Osteoblast (primary cell): ENCODE measurements around the gene CMIP. TPM values are rescaled to one million over a fixed set of nuclear protein-coding genes. Genes with fewer than 3 reads are reported as not detected.

ENCODE experiments used
- DNase-seq: peaks from one replicate; pipeline ENCODE4 v3.0.0; 2011; ENCODE audit warnings: low spot score, mixed read lengths; ENCODE audit not compliant: insufficient read length; ENCODE audit errors: missing footprints
- H2AFZ ChIP-seq: 2 replicates; pipeline ENCODE4 v1.6.0; 2011; ENCODE audit warnings: mild to moderate bottlenecking, low read length
- H3K27ac ChIP-seq: 2 replicates; pipeline ENCODE4 v1.5.1; 2011; ENCODE audit warnings: mild to moderate bottlenecking, low read depth, low read length, moderate library complexity
- H3K27me3 ChIP-seq: 2 replicates; pipeline ENCODE4 v1.6.0; 2012; ENCODE audit warnings: mild to moderate bottlenecking, control low read depth, inconsistent platforms, low read length, moderate library complexity; ENCODE audit not compliant: insufficient read depth
- H3K36me3 ChIP-seq: 2 replicates; pipeline ENCODE4 v1.5.1; 2011; ENCODE audit warnings: mild to moderate bottlenecking, low read length, control low read depth, moderate library complexity; ENCODE audit not compliant: insufficient read depth
- H3K4me1 ChIP-seq: 2 replicates; pipeline ENCODE4 v1.5.1; 2011; ENCODE audit warnings: mild to moderate bottlenecking, low read length, control low read depth, moderate library complexity; ENCODE audit not compliant: insufficient read depth
- H3K4me2 ChIP-seq: 2 replicates; pipeline ENCODE4 v1.6.0; 2011; ENCODE audit warnings: mild to moderate bottlenecking, low read length; ENCODE audit not compliant: insufficient read depth
- H3K4me3 ChIP-seq: fragments of 200-600 bp; sonication (generic); 3 replicates; pipeline ENCODE4 v1.5.1; 2012; ENCODE audit warnings: mild to moderate bottlenecking, low read length, inconsistent platforms; ENCODE audit not compliant: insufficient read depth
- H3K79me2 ChIP-seq: 2 replicates; pipeline ENCODE4 v1.6.0; 2012; ENCODE audit warnings: mild to moderate bottlenecking, low read length, control low read depth, inconsistent platforms; ENCODE audit not compliant: insufficient read depth
- H3K9me3 ChIP-seq: 2 replicates; pipeline ENCODE4 v1.5.1; 2011; ENCODE audit warnings: low read depth, low read length, control low read depth
- H4K20me1 ChIP-seq: 2 replicates; pipeline ENCODE4 v1.6.0; 2012; ENCODE audit warnings: mild to moderate bottlenecking, low read length, control low read depth; ENCODE audit not compliant: insufficient read depth
- CTCF ChIP-seq: IDR thresholded peaks from 2 replicates; pipeline ENCODE4 v1.5.1; 2011; ENCODE audit warnings: mild to moderate bottlenecking, low read depth, low read length, moderate library complexity; ENCODE audit errors: extremely low read depth
- total RNA-seq: library from RNA; depleted of rRNA; stranded (reverse); fragments of >200 nt; gene quantifications from 2 replicates; pipeline ENCODE4 v1.2.3, GENCODE V29; 2012

CMIP gene
- total RNA-seq, 1 donor: 8.3 TPM

GRCh38 chr16:81429045-81429521, 15.5 kb upstream of the CMIP start:
- DNase-seq: peak; percentile 92
- TF ChIP-seq CTCF: peak; percentile 70
- no peaks in the 10 kb centered on the region for H3K27me3 ChIP-seq
- H2AFZ ChIP-seq: peak overlapping the region; percentile 65
- H3K36me3 ChIP-seq: no peaks in the 10 kb centered on the region
- H4K20me1 ChIP-seq: no peaks in the 10 kb centered on the region
- no peaks in the 10 kb centered on the region for H3K79me2 ChIP-seq
- no peaks in the 10 kb centered on the region for H3K9me3 ChIP-seq
- no peak overlapping the region for H3K4me3 ChIP-seq
- peaks cover 18% of the 10 kb centered on the region for H3K4me1 ChIP-seq
- no peak overlapping the region for H3K27ac ChIP-seq
- H3K4me2 ChIP-seq: peak overlapping the region; percentile 13

GRCh38 chr16:81431554-81432353, 12.9 kb upstream of the CMIP start:
- peak overlapping the region; percentile 11 for H3K4me2 ChIP-seq

GRCh38 chr16:81432937-81433557, 11.6 kb upstream of the CMIP start:
- no peak for TF ChIP-seq CTCF
- H3K27ac ChIP-seq: no peak overlapping the region
- no peaks in the 10 kb centered on the region for H3K79me2 ChIP-seq
- H3K9me3 ChIP-seq: no peaks in the 10 kb centered on the region
- H3K27me3 ChIP-seq: no peaks in the 10 kb centered on the region
- no peaks in the 10 kb centered on the region for H3K36me3 ChIP-seq
- no peak for DNase-seq
- H3K4me2 ChIP-seq: no peak overlapping the region
- peaks cover 23% of the 10 kb centered on the region for H3K4me1 ChIP-seq
- H3K4me3 ChIP-seq: no peak overlapping the region
- H4K20me1 ChIP-seq: no peaks in the 10 kb centered on the region
- H2AFZ ChIP-seq: no peak overlapping the region

More at GRCh38 chr16:81431554-81432353, 12.9 kb upstream of the CMIP start:
- peak overlapping the region; percentile 61 for H2AFZ ChIP-seq
- H3K27me3 ChIP-seq: no peaks in the 10 kb centered on the region
- peak overlapping the region; percentile 63 for H3K27ac ChIP-seq
- H4K20me1 ChIP-seq: no peaks in the 10 kb centered on the region
- peak; percentile 92 for DNase-seq
- H3K36me3 ChIP-seq: no peaks in the 10 kb centered on the region
- H3K9me3 ChIP-seq: no peaks in the 10 kb centered on the region
- no peaks in the 10 kb centered on the region for H3K79me2 ChIP-seq
- peaks cover 18% of the 10 kb centered on the region for H3K4me1 ChIP-seq
- no peak for TF ChIP-seq CTCF
- H3K4me3 ChIP-seq: no peak overlapping the region

- H3K27me3 ChIP-seq: peaks cover 9% of the 10 kb centered on the region
- H3K4me3 ChIP-seq: no peak overlapping the region
- H3K36me3 ChIP-seq: no peaks in the 10 kb centered on the region
- no peak overlapping the region for H3K27ac ChIP-seq
- H3K4me1 ChIP-seq: peaks cover 23% of the 10 kb centered on the region
- H2AFZ ChIP-seq: peak overlapping the region; percentile 29
- H3K79me2 ChIP-seq: no peaks in the 10 kb centered on the region
- no peaks in the 10 kb centered on the region for H3K9me3 ChIP-seq
- TF ChIP-seq CTCF: no peak
- DNase-seq: no peak
- H4K20me1 ChIP-seq: no peaks in the 10 kb centered on the region
- no peak overlapping the region for H3K4me2 ChIP-seq
These were observed 9.5 kb upstream of the CMIP start for GRCh38 chr16:81435103-81435502.
